IPS DF 19.7 (cell line): ENCODE data around the gene NKTR.

Source experiments
- DNase-seq: peaks from one replicate; pipeline ENCODE4 v3.0.0-alpha.2; 2013; ENCODE audit warnings: low read depth, low spot score

Gene NKTR

DNA sequence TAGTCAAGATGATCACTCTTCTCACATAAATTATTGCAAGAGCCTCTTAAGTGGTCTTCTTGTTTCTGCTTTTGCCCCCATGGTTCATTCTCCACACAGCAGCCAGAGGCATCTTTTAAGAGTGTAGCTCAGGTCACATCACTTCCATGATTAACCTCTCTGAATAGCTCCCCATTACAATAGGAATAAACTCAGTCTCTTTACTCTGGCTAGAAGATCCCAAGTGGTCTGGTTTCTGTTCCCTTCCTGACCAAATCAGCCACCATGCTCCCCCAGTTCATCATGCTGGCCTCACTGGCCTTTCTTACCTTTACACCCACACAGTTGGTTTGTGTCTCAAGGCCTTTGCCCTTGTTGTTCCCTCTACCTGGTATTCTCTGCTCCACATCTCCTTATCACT lies 93.9 kb downstream of the NKTR start:
- DNase-seq = no peak

- no peak for DNase-seq
These were observed 96.1 kb downstream of the NKTR start for GRCh38 chr3:42696356-42697288.

DNA sequence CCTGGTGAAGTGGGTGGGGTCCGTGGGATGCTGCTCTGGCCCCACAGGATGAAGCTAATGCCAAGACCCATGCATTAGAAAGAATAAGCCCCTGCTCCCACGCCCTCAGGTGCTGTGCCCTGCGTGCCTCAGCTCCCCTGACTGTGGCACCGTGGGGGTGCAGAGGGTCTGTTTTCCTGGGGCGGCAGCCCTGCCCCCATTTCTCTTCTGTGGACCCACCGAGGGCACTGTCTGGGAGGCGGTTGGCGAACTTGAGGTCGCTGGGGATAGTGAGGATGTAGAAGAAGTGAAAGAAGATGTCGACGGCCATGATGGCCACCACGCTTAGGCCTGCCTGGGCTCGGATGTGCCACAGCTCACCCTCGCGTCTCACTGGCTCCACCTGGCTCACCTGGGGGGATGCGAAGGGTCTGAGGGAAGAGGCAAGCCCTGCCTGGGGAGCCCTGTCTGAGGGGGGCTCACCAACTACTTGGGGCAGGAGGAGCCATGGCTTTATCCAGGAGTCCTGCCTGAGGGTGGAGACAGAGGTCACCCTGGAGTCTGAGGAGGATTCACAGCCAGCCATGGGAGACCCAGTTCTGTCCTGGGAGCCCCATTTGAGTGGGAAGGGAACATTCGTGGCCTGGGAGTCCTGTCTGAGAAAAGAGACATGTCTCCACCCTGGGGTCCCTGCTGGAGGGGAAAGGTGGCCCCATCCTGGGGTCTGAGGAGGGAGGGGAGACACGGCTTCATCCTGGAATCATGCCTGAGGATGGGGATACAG lies 97.0 kb downstream of the NKTR start:
- no peak for DNase-seq
